CD4-positive, alpha-beta memory T cell (primary cell): ENCODE data around the gene XXYLT1. TPM values are rescaled to one million over a fixed set of nuclear protein-coding genes. Genes with fewer than 3 reads are reported as not detected.

ENCODE experiments used
- CTCF ChIA-PET: fragments of 350-600 bp; sonication (Branson Sonifier 250); formaldehyde crosslinking; loops from one replicate; lab custom pipeline; 2021; ENCODE audit warnings: inconsistent platforms; ENCODE audit not compliant: partially characterized antibody; lab: Charles Lee
- POLR2A ChIA-PET: fragments of 350-600 bp; sonication (Branson Sonifier 250); formaldehyde crosslinking; loops from one replicate; lab custom pipeline; 2021; ENCODE audit not compliant: partially characterized antibody; lab: Charles Lee
- DNase-seq, 5 donors: peaks; one replicate each; pipeline versions ENCODE4 v3.0.0 to v3.0.0-alpha.2; 2020 to 2022; ENCODE audit warnings: mixed read lengths in 1 of 5
- H3K27ac ChIP-seq: one replicate; pipeline ENCODE4 v1.7.0; 2013; ENCODE audit warnings: low read depth, low read length
- H3K27me3 ChIP-seq: 2 replicates; pipeline ENCODE4 v1.7.0; 2013; ENCODE audit warnings: mild to moderate bottlenecking, low read length, moderate library complexity; ENCODE audit not compliant: insufficient read depth
- H3K36me3 ChIP-seq: 2 replicates; pipeline ENCODE4 v1.7.0; 2013; ENCODE audit warnings: mild to moderate bottlenecking, low read length, moderate library complexity; ENCODE audit not compliant: insufficient read depth
- H3K4me1 ChIP-seq: 2 replicates; pipeline ENCODE4 v1.7.0; 2013; ENCODE audit warnings: mild to moderate bottlenecking, low read length, moderate library complexity; ENCODE audit not compliant: insufficient read depth
- H3K4me3 ChIP-seq, 2 donors: one replicate each; pipeline ENCODE4 v1.7.0; 2013; ENCODE audit warnings: low read length in 2 of 2, mild to moderate bottlenecking in 1 of 2
- H3K9me3 ChIP-seq, 2 donors: one replicate each; pipeline ENCODE4 v1.7.0; 2013; ENCODE audit warnings: low read length in 2 of 2, control low read depth in 1 of 2; ENCODE audit not compliant: control insufficient read depth in 1 of 2
- H3K27ac Mint-ChIP-seq, 7 donors: one replicate each; pipeline ENCODE4 v1.8.0; 2020 to 2021; ENCODE audit warnings: mixed read lengths in 7 of 7, mild to moderate bottlenecking in 6 of 7, inconsistent platforms in 3 of 7, moderate library complexity in 3 of 7
- H3K27me3 Mint-ChIP-seq, 2 donors: one replicate each; pipeline ENCODE4 v1.8.0; 2020 to 2021; ENCODE audit warnings: mixed read lengths in 2 of 2
- H3K36me3 Mint-ChIP-seq, 2 donors: one replicate each; pipeline ENCODE4 v1.8.0; 2020 to 2021; ENCODE audit warnings: mixed read lengths in 2 of 2, inconsistent platforms in 1 of 2, mild to moderate bottlenecking in 1 of 2
- H3K4me1 Mint-ChIP-seq, 4 donors: one replicate each; pipeline ENCODE4 v1.8.0; 2020 to 2021; ENCODE audit warnings: mixed read lengths in 4 of 4, mild to moderate bottlenecking in 1 of 4
- H3K4me3 Mint-ChIP-seq, 8 donors: one replicate each; pipeline ENCODE4 v1.8.0; 2020 to 2021; ENCODE audit warnings: mixed read lengths in 8 of 8, mild to moderate bottlenecking in 7 of 8, moderate library complexity in 6 of 8, inconsistent platforms in 3 of 8
- H3K9me3 Mint-ChIP-seq, 8 donors: one replicate each; pipeline ENCODE4 v1.8.0; 2020 to 2021; ENCODE audit warnings: mixed read lengths in 8 of 8, mild to moderate bottlenecking in 5 of 8, inconsistent platforms in 3 of 8, moderate library complexity in 1 of 8
- intact Hi-C: fragments of 100-400 bp; cut with micrococcal nuclease; formaldehyde crosslinking; loops from one replicate; pipeline ENCODE4 v1.15.1; 2023
- polyA plus RNA-seq, 2 donors: library from polyadenylated mRNA; unstranded; fragments of 300-500 nt; fragmentation: Illumina TruSeq; gene quantifications; one replicate each; pipeline ENCODE4 v1.2.3, GENCODE V29; 2021
- total RNA-seq, 2 experiments: library from RNA; stranded (reverse); gene quantifications; one replicate each; pipeline ENCODE4 v1.2.3, GENCODE V29; 2021

Gene XXYLT1
- total and polyA plus RNA-seq, 4 experiments from 2014 or later: 3.9 to 6.3 (median 4.3) TPM

DNA sequence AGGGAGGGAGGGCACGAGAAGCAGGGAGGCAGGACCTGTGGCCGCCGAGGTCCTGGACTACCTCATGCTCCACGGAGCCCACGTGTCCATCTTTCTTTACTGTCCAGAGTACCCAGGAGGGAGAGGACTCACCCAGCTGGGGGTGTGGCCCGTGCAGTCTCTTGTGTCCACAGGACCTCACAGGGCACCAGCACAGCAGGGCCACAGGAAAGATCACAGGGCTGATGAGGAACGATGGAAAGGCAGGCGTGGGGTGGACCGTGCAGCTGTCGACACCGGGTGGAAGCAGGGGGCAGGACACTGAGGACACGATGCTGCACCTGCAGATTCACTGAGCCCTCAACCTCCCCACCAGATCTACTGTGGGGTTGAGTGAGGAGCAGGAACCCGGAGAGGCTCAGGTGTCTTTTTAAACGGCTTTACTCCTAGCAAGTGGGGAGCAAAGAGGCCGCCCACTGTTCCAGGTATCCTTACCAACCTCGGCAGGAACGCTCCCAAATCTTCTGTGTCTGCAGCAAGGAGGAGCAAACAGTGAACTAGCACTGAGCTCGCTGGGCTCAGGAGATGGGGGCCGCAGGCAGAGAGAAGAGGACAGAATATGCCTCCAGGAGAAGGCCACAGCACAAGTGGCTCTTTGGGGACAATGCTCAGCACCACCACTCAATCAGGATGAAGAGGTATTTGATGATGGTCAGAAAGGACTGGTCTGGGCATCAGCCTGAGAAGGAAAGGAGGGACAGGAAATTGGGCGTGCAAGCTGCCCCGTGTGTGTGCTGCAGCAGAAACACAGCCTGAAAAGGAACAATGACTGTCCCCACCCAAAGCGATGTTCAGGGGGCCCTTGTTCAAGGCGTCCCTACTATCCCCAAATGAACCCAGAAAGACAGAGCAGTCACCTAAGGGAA lies 198.8 kb downstream of the XXYLT1 start:
- H3K4me1 ChIP-seq: no peaks in the 10 kb centered on the region
- DNase-seq: no peak
- H3K36me3 ChIP-seq: no peaks in the 10 kb centered on the region
- H3K4me3 ChIP-seq: no peak overlapping the region
- Mint-ChIP-seq H3K27ac (peak overlapping the region in 1 of 7 donors; percentile 37), H3K27me3 (no peaks in the 10 kb centered on the region), H3K36me3 (peaks cover 8 to 19% of the 10 kb centered on the region in 2 donors), H3K9me3 (no peaks in the 10 kb centered on the region), H3K4me1 (no peaks in the 10 kb centered on the region), H3K4me3 (no peak overlapping the region)
- POLR2A ChIA-PET: no interaction called here
- H3K27ac ChIP-seq: no peak overlapping the region
- H3K27me3 ChIP-seq: no peaks in the 10 kb centered on the region
- CTCF ChIA-PET: no interaction called here
- intact Hi-C loops: no loop called here
- H3K9me3 ChIP-seq: no peaks in the 10 kb centered on the region

DNA sequence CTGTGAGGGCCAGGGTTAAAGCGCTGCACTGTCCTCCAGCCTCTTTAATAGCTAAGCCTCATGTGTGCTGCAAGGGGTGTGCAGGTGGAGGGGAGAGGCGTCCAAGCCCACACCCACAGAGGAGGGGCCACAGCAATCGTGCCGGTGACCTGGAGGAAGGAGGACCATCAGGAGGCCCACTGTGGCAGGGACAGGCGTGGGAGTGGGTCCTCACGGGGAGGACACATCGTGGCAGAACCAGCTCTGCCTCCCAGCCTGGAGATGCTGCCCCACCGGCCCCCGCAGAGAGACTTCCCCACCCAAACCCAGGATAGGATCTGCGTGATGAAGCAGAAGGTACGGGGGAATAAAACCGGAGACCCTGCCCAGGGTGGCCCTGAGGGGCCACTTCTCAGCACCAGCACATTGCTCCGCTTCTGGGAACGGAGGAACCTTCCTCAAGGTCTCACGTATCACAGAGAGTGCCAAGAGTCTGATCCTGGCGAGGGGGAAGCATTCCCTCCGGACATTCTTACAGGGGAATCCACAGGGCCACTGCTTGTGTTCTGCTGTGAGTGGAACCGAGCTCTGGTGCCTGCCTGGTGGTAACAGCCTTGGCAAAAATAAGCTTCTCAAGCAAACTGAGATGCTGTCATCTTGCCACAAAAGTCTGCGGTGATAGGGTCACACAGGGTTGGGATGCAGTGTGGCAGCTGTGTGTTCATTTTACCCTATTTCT lies 199.8 kb downstream of the XXYLT1 start:
- Mint-ChIP-seq H3K4me3 (no peak overlapping the region), H3K36me3 (peaks cover 8 to 19% of the 10 kb centered on the region in 2 donors), H3K4me1 (no peaks in the 10 kb centered on the region), H3K27ac (no peak overlapping the region), H3K27me3 (no peaks in the 10 kb centered on the region), H3K9me3 (no peaks in the 10 kb centered on the region)
- no peaks in the 10 kb centered on the region for H3K27me3 ChIP-seq
- no peaks in the 10 kb centered on the region for H3K9me3 ChIP-seq
- intact Hi-C loops: no loop called here
- H3K4me1 ChIP-seq: no peaks in the 10 kb centered on the region
- H3K36me3 ChIP-seq: no peaks in the 10 kb centered on the region
- ChIA-PET CTCF (no interaction called here), POLR2A (no interaction called here)
- no peak overlapping the region for H3K27ac ChIP-seq
- no peak for DNase-seq
- no peak overlapping the region for H3K4me3 ChIP-seq

DNA sequence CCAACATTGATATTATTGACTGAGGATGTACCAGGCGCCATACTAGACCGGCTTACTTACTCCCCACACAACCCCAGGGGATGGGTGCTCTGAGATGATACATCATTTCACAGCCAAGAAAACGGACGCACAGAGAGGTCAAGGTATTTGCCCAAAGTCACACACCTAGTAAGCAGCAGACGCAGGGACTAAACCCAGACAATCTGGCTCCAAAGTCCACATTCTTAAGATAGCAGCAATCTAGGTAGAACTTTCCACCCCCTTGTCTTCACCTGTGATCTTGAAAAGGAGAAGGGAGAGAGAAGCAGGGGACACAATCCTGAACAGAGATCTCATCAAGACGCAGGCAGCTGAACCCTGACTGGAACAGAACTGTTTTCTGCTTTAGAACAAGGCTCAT lies 200.6 kb downstream of the XXYLT1 start:
- Histone ChIP-seq H3K36me3 (no peaks in the 10 kb centered on the region), H3K27me3 (no peaks in the 10 kb centered on the region), H3K4me3 (no peak overlapping the region), H3K27ac (no peak overlapping the region), H3K4me1 (no peaks in the 10 kb centered on the region), H3K9me3 (no peaks in the 10 kb centered on the region)
- no peak overlapping the region for H3K27ac Mint-ChIP-seq
- no peaks in the 10 kb centered on the region for H3K9me3 Mint-ChIP-seq
- POLR2A ChIA-PET: no interaction called here
- H3K4me3 Mint-ChIP-seq: no peak overlapping the region
- CTCF ChIA-PET: no interaction called here
- DNase-seq: no peak
- no peaks in the 10 kb centered on the region for H3K27me3 Mint-ChIP-seq
- intact Hi-C loops: no loop called here
- no peaks in the 10 kb centered on the region for H3K4me1 Mint-ChIP-seq
- H3K36me3 Mint-ChIP-seq: peaks cover 8 to 19% of the 10 kb centered on the region in 2 donors

DNA sequence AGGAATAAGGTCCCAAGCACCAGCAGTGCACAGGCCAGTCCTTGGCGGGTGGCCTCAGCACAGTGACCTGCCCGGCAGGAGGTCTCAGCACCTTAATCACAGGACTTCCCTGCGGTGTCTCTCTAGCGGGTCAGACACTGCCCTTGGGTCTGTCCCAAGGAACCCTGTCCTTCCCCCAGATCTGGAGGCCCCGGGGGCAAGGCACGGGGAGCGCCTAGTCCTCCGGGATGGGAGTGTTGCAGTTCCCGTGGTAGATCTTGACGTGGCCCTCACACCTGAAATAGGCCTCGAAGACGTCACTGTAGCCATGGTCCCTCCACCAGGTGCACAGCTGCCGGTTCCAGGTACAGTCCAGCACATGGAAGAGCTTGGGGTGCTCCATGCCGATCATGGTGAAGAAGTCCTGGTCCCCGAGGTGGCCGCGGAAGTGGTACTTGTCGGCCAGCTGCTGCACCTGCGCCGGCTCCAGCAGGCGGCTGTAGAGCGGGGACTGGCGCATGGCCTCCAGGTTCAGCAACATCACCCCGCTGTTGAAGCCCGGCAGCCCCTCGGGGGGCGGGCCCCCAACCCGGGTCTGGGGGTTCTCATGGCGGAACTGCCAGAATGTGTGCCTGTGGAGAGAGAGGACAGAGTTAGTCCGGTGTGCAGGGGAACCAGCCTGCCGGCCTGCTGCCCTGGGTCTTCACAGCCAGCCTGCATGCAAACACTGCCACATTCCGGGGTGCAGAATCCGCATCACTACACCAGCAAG lies 201.3 kb downstream of the XXYLT1 start:
- Histone ChIP-seq H3K9me3 (no peaks in the 10 kb centered on the region), H3K4me3 (no peak overlapping the region), H3K27ac (no peak overlapping the region), H3K27me3 (no peaks in the 10 kb centered on the region), H3K36me3 (no peaks in the 10 kb centered on the region), H3K4me1 (no peaks in the 10 kb centered on the region)
- H3K4me1 Mint-ChIP-seq: no peaks in the 10 kb centered on the region
- POLR2A ChIA-PET: no interaction called here
- no peak for DNase-seq
- H3K27ac Mint-ChIP-seq: no peak overlapping the region
- H3K27me3 Mint-ChIP-seq: no peaks in the 10 kb centered on the region
- CTCF ChIA-PET: no interaction called here
- H3K36me3 Mint-ChIP-seq: peaks cover 8 to 19% of the 10 kb centered on the region in 2 donors
- intact Hi-C loops: no loop called here
- H3K9me3 Mint-ChIP-seq: no peaks in the 10 kb centered on the region
- H3K4me3 Mint-ChIP-seq: no peak overlapping the region

DNA sequence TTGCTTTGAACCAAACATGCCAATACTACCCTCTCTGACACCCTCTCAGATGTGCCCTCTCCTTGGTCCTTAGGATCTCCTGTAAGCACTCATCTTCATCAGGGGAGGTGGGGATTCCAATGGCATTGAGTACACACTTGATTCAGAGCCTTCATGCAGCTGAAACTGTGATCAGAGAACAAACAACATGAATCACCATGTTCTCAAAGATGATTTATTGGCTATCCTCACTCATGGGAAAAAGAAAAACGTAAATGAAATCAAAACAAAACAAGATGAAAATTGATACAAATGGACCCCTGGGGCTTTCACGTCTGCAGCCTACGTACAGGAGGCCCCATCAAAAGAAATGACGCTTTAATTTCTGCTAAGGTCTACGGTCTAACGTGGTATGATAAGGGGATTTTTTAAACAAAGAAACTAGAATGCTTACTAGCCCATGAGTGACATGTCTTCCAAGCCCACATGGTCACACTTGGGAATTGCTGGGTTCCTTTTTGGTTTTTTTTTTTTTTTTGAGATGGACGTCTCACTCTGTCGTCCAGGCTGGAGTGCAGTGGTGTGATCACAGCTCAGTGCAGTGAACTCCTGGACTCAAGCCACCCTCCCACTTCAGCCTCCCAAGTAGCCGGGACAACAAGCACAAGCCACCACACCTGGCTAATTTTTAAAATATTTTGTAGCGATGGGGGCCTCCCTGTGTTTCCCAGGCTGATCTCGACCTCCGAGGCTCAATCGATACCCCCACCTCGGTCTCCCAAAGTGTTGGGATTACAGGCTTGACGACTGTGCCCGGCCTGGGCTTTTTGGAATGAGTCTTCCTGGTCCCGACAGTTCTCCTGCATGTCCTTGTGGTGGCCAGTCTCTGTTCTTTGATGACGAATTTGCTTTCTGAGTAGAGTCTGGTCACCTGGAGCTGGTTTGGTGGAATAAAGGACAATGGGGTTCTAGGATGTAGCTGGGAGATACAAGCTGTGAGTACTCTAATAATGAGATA lies 202.6 kb downstream of the XXYLT1 start:
- Mint-ChIP-seq H3K36me3 (peaks cover 8 to 19% of the 10 kb centered on the region in 2 donors), H3K9me3 (no peaks in the 10 kb centered on the region), H3K4me1 (no peaks in the 10 kb centered on the region), H3K27ac (peak overlapping the region in 2 of 7 donors; percentile 7 to 27), H3K27me3 (no peaks in the 10 kb centered on the region), H3K4me3 (no peak overlapping the region)
- ChIA-PET POLR2A (no interaction called here), CTCF (no interaction called here)
- no peaks in the 10 kb centered on the region for H3K36me3 ChIP-seq
- intact Hi-C loops: no loop called here
- DNase-seq: no peak
- no peaks in the 10 kb centered on the region for H3K27me3 ChIP-seq
- H3K27ac ChIP-seq: no peak overlapping the region
- H3K4me3 ChIP-seq: no peak overlapping the region
- H3K9me3 ChIP-seq: no peaks in the 10 kb centered on the region
- no peaks in the 10 kb centered on the region for H3K4me1 ChIP-seq

DNA sequence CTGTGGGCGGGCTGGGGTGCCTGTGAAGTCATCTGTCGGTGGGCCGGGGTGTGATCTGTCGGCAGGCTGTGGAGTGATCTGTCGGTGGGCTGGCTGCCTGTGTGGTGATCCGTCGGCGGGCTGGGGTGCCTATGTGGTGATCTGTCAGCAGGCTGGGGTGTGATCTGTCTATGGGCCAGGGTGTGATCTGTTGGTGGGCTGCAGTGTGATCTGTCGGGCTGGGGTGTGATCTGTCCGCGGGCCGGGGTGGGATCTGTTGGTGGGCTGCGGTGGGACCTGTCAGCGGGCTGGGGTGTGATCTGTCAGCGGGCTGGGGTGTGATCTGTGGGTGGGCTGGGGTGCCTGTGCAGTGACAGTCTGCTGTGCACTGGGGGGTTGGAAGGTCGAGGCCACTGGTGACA lies 204.5 kb downstream of the XXYLT1 start:
- H3K36me3 ChIP-seq: no peaks in the 10 kb centered on the region
- Mint-ChIP-seq H3K27ac (no peak overlapping the region), H3K36me3 (peaks cover 8 to 19% of the 10 kb centered on the region in 2 donors), H3K4me1 (no peaks in the 10 kb centered on the region), H3K27me3 (peaks cover 0 to 5% of the 10 kb centered on the region in 2 donors), H3K4me3 (no peak overlapping the region), H3K9me3 (no peaks in the 10 kb centered on the region)
- POLR2A ChIA-PET: no interaction called here
- no peaks in the 10 kb centered on the region for H3K27me3 ChIP-seq
- no peak overlapping the region for H3K4me3 ChIP-seq
- H3K27ac ChIP-seq: no peak overlapping the region
- H3K4me1 ChIP-seq: no peaks in the 10 kb centered on the region
- CTCF ChIA-PET: no interaction called here
- no peaks in the 10 kb centered on the region for H3K9me3 ChIP-seq
- intact Hi-C loops: no loop called here
- DNase-seq: no peak
